ENCODE measurements around the gene SMIM27. TPM values are rescaled to one million over a fixed set of nuclear protein-coding genes. Genes with fewer than 3 reads are reported as not detected.
A peak's percentile ranks its signal among the peaks of the same experiment; 100 is the strongest.

Gene SMIM27
- total and polyA plus RNA-seq, 7 donors: 1.8 to 20.4 (median 7.8) TPM

DNA sequence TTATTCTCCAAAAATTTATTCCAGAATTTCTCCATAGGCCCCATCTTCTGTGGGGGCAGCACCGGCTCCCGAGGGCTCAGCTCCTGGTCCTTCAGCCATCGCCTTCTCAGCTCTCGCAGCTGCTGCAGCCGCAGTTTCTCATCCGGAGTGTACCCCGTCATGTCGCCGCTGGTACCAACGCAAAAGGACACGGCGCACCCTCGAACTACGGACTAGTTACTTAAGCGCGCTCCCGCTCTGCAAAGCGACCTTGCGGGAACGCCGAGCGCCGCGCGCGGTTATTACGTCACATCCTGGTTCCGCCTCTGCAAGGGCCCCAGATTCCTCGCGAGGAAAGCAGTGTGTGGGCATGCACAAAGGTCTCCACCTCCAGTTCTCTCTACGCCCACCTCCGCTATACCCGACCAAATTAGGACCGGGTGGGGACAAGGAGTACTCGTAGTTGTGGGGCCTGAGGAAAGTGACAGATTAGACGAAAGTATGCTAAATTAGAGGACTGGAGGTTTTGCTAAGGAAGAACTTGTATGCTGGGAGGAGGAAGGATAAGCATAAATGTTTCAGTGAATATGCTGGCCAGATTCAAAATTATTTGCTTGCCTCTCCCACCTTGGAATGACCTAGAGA, 20.9 kb downstream of the SMIM27 start, which contains the start of gene NDUFB6:
Gene NDUFB6 (minus strand): TSS at position 260 of the 624 bp plus-strand sequence. CDS start 99 bp downstream, at position 161.
- Histone ChIP-seq H3K27ac (peak within 1 kb of the TSS; percentile 89 to 93 (median 91)), H3K4me3 (peak within 1 kb of the TSS; percentile 76 to 82 (median 80)), H3K27me3 (no peaks in the 10 kb centered on the region), H3K4me1 (peaks cover 0 to 31% (median 23%) of the 10 kb centered on the region in 4 donors), H3K9me3 (no peaks in the 10 kb centered on the region), H3K36me3 (peaks cover 0 to 15% (median 3%) of the 10 kb centered on the region in 4 donors)
- TF ChIP-seq POLR2AphosphoS5 (IDR thresholded peaks at IDR 0.05) (peak; percentile 89 to 97 (median 95)), POLR2A (IDR thresholded peaks at IDR 0.05) (peak; percentile 59 to 75), EP300 (IDR thresholded peaks at IDR 0.05) (peak in 1 of 4 donors; percentile 21)
- TF ChIP-seq, protein P1, sequence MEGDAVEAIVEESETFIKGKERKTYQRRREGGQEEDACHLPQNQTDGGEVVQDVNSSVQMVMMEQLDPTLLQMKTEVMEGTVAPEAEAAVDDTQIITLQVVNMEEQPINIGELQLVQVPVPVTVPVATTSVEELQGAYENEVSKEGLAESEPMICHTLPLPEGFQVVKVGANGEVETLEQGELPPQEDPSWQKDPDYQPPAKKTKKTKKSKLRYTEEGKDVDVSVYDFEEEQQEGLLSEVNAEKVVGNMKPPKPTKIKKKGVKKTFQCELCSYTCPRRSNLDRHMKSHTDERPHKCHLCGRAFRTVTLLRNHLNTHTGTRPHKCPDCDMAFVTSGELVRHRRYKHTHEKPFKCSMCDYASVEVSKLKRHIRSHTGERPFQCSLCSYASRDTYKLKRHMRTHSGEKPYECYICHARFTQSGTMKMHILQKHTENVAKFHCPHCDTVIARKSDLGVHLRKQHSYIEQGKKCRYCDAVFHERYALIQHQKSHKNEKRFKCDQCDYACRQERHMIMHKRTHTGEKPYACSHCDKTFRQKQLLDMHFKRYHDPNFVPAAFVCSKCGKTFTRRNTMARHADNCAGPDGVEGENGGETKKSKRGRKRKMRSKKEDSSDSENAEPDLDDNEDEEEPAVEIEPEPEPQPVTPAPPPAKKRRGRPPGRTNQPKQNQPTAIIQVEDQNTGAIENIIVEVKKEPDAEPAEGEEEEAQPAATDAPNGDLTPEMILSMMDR (IDR thresholded peaks at IDR 0.05): no peak
- DNase-seq: peak; percentile 95
- intact Hi-C loops (cut with DNase I): loop anchor here (1.0 to 10.0 kb wide), 6 partner anchors 22 to 592 kb away; partner anchors contain the start of genes ACO1, APTX, B4GALT1 and RIGI
- 0% methylated on average over 36 of the region's 36 CpGs for WGBS, 2 donors

DNA sequence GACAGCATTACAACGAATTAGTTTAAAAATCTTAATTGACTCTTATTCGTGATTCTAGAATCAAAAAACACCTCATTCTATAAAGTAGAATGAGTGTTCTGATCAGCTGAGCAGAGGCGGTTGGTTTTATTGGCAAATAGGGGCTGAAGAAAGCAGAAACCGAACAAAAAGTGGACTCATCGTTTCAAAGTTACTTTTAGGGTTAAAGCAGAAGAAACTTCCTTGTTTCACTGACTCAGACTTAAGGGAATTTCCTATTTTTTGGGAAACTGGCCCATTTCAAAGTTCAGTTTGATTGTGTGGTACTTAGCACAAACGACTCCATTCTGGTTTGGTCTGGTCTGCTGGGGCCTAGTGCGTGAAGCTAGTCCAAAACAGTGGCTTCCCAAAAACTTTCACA, 21.7 kb downstream of the SMIM27 start:
- Histone ChIP-seq H3K27me3 (no peaks in the 10 kb centered on the region), H3K4me1 (peaks cover 0 to 31% (median 23%) of the 10 kb centered on the region in 4 donors), H3K36me3 (peaks cover 0 to 10% (median 3%) of the 10 kb centered on the region in 4 donors), H3K4me3 (no peak overlapping the region), H3K9me3 (no peaks in the 10 kb centered on the region), H3K27ac (peak overlapping the region; percentile 89 to 93 (median 91))
- DNase-seq: no peak
- WGBS, 2 donors: 85 to 86% methylated on average over 7 of the region's 7 CpGs
- TF ChIP-seq, protein P1 (IDR thresholded peaks at IDR 0.05): no peak
- TF ChIP-seq POLR2AphosphoS5 (IDR thresholded peaks at IDR 0.05): no peak
- no peak for TF ChIP-seq EP300 (IDR thresholded peaks at IDR 0.05)
- no peak for TF ChIP-seq POLR2A (IDR thresholded peaks at IDR 0.05)
- intact Hi-C loops (cut with DNase I): loop anchor here (1.0 to 10.0 kb wide), 6 partner anchors 23 to 591 kb away; partner anchors contain the start of genes ACO1, APTX, B4GALT1 and RIGI

DNA sequence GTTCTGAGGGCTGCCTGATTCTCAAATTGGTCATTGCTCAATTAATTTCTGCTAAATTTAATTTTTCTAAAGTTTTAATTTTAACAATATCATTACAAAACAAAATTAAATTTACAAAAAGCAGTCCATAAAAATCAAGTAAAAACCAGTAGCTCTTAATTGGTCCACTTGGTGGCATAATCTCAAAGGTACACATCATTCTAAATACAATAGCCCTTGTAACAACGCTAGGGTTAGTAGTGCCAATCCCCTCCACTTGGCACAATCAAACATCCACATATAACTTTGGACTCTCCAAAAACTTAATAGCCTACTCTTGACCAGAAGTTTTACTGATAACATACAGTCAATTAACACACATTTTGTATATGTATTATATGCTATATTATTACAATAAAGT, 22.7 kb downstream of the SMIM27 start:
- H3K36me3 ChIP-seq: peaks cover 0 to 5% (median 0%) of the 10 kb centered on the region in 4 donors
- H3K4me3 ChIP-seq: no peak overlapping the region
- H3K27ac ChIP-seq: no peak overlapping the region
- 21 to 55% methylated on average over 1 of the region's 1 CpG for WGBS, 2 donors
- TF ChIP-seq POLR2A (IDR thresholded peaks at IDR 0.05) (no peak), POLR2AphosphoS5 (IDR thresholded peaks at IDR 0.05) (no peak), EP300 (IDR thresholded peaks at IDR 0.05) (no peak)
- TF ChIP-seq, protein P1 (IDR thresholded peaks at IDR 0.05): no peak
- no peaks in the 10 kb centered on the region for H3K27me3 ChIP-seq
- DNase-seq: no peak
- peaks cover 0 to 39% (median 23%) of the 10 kb centered on the region in 4 donors for H3K4me1 ChIP-seq
- H3K9me3 ChIP-seq: no peaks in the 10 kb centered on the region
- intact Hi-C loops (cut with DNase I): loop anchor here (5.0 to 10.0 kb wide), 2 partner anchors 143 to 590 kb away; partner anchors contain the start of gene B4GALT1

DNA sequence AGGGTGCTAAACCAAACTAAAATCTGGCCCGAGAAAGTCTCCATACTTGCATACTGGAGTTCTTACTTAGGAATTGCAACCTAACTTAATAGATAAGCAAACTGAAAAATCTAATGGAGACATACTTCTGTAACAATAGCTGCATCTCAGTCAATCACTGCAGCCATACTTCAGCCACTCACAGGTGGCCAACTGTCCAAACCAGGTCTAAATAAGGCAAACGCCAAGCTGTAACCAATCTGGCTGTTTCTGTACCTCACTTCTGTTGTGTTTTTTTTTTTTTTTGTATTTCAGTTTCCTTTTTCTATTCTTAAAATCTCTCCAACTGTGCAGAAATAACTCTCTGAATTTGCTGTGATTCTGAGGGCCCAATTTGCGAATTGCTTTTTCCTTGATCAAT, 25.2 kb downstream of the SMIM27 start:
- Histone ChIP-seq H3K4me3 (no peak overlapping the region), H3K27me3 (no peaks in the 10 kb centered on the region), H3K4me1 (peaks cover 0 to 17% (median 6%) of the 10 kb centered on the region in 4 donors), H3K36me3 (no peaks in the 10 kb centered on the region), H3K9me3 (no peaks in the 10 kb centered on the region), H3K27ac (no peak overlapping the region)
- DNase-seq: no peak
- 83 to 88% methylated on average over 3 of the region's 3 CpGs for WGBS, 2 donors
- TF ChIP-seq POLR2A (IDR thresholded peaks at IDR 0.05): no peak
- no peak for TF ChIP-seq POLR2AphosphoS5 (IDR thresholded peaks at IDR 0.05)
- intact Hi-C loops (cut with DNase I): loop anchor here (10.0 kb wide), 1 partner anchor 587 kb away; the partner anchor contains the start of gene B4GALT1

DNA sequence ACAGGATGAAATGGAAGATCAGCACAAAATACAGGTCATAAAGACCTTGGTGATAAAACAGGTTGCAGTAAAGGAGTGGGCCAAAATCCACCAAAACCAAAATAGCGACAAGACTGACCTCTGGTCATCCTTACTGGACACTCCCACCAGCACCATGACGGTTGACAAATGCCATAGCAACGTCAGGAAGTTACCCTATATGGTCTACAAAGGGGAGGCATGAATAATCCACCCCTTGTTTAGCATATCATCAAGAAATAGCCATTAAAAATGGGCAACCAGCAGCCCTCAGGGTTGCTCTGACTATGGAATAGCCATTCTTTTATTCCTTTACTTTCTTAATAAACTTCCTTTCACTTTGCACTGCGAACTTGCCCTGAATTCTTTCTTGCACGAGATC, 26.8 kb downstream of the SMIM27 start:
- intact Hi-C loops (cut with DNase I): loop anchor here (1.0 to 10.0 kb wide), 2 partner anchors 201 to 586 kb away; partner anchors contain the start of gene B4GALT1
- H3K27me3 ChIP-seq: no peaks in the 10 kb centered on the region
- H3K4me1 ChIP-seq: peaks cover 0 to 9% (median 0%) of the 10 kb centered on the region in 4 donors
- no peak for DNase-seq
- H3K4me3 ChIP-seq: peak overlapping the region in 1 of 4 donors; percentile 6
- H3K9me3 ChIP-seq: no peaks in the 10 kb centered on the region
- 48 to 70% methylated on average over 5 of the region's 5 CpGs for WGBS, 2 donors
- no peak overlapping the region for H3K27ac ChIP-seq
- no peaks in the 10 kb centered on the region for H3K36me3 ChIP-seq
- TF ChIP-seq, protein P1 (IDR thresholded peaks at IDR 0.05): no peak
- TF ChIP-seq EP300 (IDR thresholded peaks at IDR 0.05) (no peak), POLR2AphosphoS5 (IDR thresholded peaks at IDR 0.05) (no peak), POLR2A (IDR thresholded peaks at IDR 0.05) (no peak)

All from sigmoid colon (tissue), 7 donors.